H54 (cell line): ENCODE measurements around the gene HIRA.

Source experiments
- DNase-seq: peaks from one replicate; pipeline ENCODE4 v3.0.0; 2011; ENCODE audit warnings: low spot score, mixed read lengths; ENCODE audit not compliant: insufficient read length
- FAIRE-seq: peaks from 3 replicates; lab custom pipeline; 2011; peaks lifted over from hg19 to GRCh38; lab: Jason Lieb, UNC
- POLR2A ChIP-seq: IDR thresholded peaks from 2 replicates; pipeline ENCODE4 v1.6.1; 2011; ENCODE audit warnings: low read depth, mild to moderate bottlenecking, low read length

Gene HIRA

DNA sequence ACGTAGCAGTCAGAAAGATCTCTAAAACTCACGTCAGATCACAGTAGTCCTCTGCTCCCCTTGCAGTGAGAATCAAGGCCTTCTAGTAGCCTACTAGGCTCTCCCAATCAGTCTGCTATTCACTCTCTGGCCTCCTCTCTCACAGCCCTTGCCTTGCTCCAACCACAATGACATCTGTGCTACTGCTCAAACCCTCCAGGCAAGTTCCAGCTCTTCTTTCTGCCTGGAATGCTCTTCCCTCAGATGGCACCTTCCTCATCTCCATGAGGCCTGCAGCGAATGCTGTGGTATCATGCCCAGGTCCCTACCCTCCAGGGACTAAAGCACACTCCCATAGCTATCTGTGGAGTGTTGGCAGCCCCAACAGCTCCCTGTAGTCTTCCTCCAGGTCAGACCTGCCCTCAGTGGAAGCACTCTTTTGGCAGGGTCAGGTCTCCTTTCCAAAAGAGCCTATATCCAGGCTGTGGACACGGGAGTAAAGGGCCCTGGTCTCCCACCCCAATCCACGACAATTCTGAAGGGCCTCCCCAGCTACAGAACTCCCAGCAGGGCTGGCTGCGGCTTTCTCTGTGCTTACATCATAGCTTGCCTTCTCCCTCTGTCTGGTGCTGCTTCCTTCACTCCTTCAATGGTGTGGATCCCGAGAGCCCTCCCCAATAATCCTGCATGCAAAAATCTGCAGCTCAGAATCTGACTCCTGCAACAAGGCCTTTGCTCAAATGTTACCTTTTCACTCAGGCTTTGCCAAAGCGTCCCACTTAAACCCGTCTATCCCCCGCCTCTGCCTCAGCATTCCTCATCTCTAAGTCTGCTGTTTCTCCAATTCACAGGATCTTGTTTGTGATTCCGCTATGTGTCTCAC, 8.9 kb downstream of the HIRA start:
- no peak for DNase-seq
- TF ChIP-seq POLR2A, result no peak
- no peak for FAIRE-seq

DNA sequence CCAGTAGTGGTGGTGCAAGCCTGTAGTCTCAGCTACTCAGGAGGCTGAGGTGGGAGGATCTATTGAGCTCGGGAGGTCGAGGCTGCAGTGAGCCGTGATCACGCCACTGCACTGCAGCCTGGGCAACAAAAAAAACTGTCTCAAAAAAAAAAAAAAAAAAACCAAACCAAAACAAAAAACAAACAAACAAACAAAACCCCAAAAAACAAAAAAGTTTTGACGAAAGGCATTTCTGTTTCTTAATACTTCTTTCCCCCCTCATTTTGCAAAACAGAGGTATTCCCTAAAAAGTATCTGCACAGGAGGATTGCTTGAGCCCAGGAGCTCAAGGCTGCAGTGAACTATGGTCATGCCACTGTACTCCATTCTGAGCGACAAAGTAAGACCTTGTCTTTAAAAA, 11.2 kb downstream of the HIRA start:
- FAIRE-seq (no peak), DNase-seq (no peak)
- no peak for TF ChIP-seq POLR2A

GRCh38 chr22:19419464-19420178, 11.9 kb downstream of the HIRA start:
- DNase-seq (no peak), FAIRE-seq (no peak)
- TF ChIP-seq POLR2A, result no peak

GRCh38 chr22:19419086-19419463, 12.5 kb downstream of the HIRA start:
- FAIRE-seq, result no peak

GRCh38 chr22:19412923-19413322, 18.6 kb downstream of the HIRA start:
- no peak for FAIRE-seq
- DNase-seq, result no peak

More at GRCh38 chr22:19419086-19419463, 12.5 kb downstream of the HIRA start:
- DNase-seq, result no peak
- TF ChIP-seq POLR2A, result no peak

GRCh38 chr22:19412478-19412877, 19.1 kb downstream of the HIRA start:
- FAIRE-seq (no peak), DNase-seq (no peak)
- no peak for TF ChIP-seq POLR2A

More at GRCh38 chr22:19412923-19413322, 18.6 kb downstream of the HIRA start:
- no peak for TF ChIP-seq POLR2A

DNA sequence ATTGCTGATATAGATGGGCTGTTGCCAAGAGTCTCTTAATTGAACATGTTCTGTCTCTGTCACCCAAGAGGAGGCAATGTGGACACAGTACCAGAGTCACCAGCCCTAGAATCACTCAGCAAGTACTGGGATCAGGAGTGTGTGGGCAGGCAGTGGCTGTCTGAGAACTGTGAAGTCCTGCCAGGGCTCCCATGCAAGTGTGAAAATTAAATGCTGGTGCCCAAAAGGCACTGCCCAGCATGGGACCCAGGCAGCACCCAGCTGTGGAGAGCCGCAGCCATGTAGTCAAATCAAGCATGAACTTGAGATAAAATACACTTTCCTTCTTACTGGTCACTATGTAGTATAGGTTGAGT, 19.9 kb downstream of the HIRA start:
- DNase-seq, result no peak
- no peak for TF ChIP-seq POLR2A
- FAIRE-seq, result no peak

DNA sequence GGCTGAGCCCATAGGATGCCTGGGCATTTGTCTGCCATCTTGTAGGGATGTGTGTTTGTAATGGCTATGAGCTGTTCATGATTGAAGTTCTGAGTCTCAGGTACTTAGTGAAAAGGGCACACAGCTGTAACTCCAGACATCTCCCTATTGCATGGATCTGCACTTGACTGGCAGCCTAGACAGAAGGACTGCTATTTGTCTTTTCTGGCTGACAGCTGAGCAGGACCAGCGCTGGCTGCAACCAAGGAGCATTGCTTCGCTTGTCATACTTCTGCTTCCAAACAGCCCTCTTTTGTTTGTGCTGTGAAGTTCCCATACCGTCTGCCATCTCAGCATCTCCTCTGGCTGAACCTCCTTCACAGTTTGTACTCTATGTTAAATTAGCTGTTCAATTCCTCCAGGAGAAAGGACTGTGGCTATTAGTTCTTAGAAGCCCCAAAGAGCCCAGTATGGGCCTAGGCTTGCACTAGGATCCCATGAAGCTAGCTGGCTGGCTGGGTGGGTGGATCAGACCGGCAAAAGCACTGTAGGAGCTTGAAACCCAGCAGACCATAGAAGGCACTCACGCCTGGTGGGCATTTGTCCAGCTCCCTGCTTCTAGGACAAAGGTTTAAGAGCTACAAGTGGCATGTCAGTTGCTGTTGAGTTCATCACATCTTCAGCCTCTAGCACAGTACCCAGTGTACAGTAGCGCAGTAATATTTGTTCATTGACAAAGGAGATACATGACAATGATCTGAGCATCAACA, 20.4 kb downstream of the HIRA start:
- no peak for TF ChIP-seq POLR2A
- FAIRE-seq (no peak), DNase-seq (no peak)

DNA sequence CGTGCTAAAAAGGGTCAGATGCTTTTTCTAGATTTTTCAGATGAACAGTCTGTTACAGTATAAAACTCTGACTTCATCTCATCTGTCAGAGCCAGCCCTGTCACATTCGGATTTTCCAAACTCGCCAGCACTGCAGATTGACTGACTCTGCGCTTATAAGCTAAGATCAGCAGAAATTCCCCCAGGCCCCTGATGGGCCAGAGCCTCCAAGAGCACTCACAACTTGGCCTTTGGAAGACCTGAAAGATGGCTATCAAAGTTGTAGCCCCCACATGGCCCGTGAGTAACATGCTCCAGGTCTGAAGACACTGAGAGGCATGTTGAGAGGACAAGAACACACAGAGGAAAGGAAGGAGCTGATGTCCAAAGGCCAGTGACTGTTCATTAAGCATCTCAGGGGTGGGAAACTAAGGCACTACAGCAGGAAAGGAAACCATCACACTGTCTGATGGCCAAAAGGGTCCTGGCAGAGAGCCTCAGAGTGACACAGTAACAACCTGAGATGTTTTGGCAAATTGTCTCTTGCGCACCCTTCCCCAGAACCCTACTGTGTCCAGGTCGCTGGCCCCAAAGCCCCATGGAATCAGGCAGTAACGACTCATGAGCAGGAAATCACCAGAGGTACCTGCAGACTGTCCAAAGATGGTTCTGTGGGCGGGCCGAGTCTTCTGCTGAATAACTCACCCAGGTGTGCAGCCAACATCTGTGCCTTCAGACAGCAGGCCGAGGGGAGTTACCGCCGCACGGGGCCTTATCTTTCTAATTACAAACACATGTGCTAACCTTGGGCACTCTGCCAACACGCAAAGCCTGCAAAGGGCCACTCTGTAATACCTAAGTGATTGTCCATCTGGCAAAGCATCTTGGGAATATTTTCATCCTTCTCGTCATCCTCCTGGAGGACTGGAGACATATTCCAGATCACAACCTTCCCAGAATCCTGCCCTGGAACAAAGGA, 23.6 kb downstream of the HIRA start:
- FAIRE-seq, result no peak
- no peak for DNase-seq
- TF ChIP-seq POLR2A, result no peak

DNA sequence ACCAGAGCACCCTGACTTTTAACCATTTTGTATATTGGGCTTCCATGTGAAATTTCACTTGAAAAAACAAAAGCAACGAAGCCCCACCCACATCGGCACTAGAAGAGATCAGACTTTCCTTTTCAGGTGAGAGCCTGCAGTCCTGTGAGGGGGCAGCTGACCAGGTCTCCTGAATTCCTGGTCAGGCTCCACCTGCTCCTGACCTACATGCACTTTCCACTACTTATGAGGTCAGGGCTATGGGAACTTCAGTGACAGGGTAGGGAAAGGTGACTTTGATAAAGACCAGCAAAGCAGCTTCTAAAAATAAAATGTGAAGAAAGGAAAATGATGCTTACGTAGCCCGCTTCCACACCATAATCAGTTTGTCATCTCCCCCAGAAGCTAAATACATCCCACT, 24.7 kb downstream of the HIRA start:
- DNase-seq (no peak), FAIRE-seq (no peak)
- no peak for TF ChIP-seq POLR2A

- DNase-seq, result no peak
- no peak for TF ChIP-seq POLR2A
- FAIRE-seq, result no peak
These were observed 25.2 kb downstream of the HIRA start for GRCh38 chr22:19406281-19406811.

GRCh38 chr22:19405652-19406051, 25.9 kb downstream of the HIRA start:
- TF ChIP-seq POLR2A, result no peak
- DNase-seq, result no peak
- no peak for FAIRE-seq

- no peak for FAIRE-seq
- DNase-seq, result no peak
- TF ChIP-seq POLR2A, result no peak
These were observed 26.4 kb downstream of the HIRA start for GRCh38 chr22:19405133-19405532.
